Adrenal gland (tissue), 12 donors: Measurements from ENCODE around the gene ZNF670. TPM values are rescaled to one million over a fixed set of nuclear protein-coding genes. Genes with fewer than 3 reads are reported as not detected.
A peak's percentile ranks its signal among the peaks of the same experiment; 100 is the strongest.

Experiments
- DNase-seq, 7 donors: peaks; one replicate each; pipeline ENCODE4 v3.0.0-alpha.2; 2019 to 2020
- H3K27ac ChIP-seq, 5 donors: fragments of 200-600 bp; sonication (generic) in 4 of 5; 1 replicate in 3 of 5; 2 replicates in 2 of 5; pipeline versions ENCODE4 v1.5.1 to v1.8.0; 2016 to 2020; ENCODE audit warnings: mild to moderate bottlenecking in 1 of 5
- H3K27me3 ChIP-seq: fragments of 200-600 bp; 2 replicates; pipeline ENCODE4 v1.8.0; 2021
- H3K36me3 ChIP-seq, 2 donors: fragments of 200-600 bp; replicated peaks in 1 of 2; 1 replicate in 1 of 2; 2 replicates in 1 of 2; pipeline versions ENCODE4 v1.5.1 to v1.8.0; 2018 to 2022
- H3K4me1 ChIP-seq, 2 donors: fragments of 200-600 bp; replicated peaks in 1 of 2; 1 replicate in 1 of 2; 2 replicates in 1 of 2; pipeline versions ENCODE4 v1.5.1 to v1.8.0; 2018 to 2021
- H3K4me3 ChIP-seq, 4 donors: fragments of 200-600 bp; sonication (generic) in 3 of 4; one replicate each; pipeline ENCODE4 v1.5.1; 2016 to 2018
- H3K9me3 ChIP-seq, 3 donors: fragments of 200-600 bp; sonication (generic) in 1 of 3; replicated peaks in 1 of 3; 1 replicate in 2 of 3; 2 replicates in 1 of 3; pipeline versions ENCODE4 v1.5.1 to v1.8.0; 2016 to 2021
- POLR2A ChIP-seq, 2 donors: fragments of 450-650 bp; IDR thresholded peaks; one replicate each; pipeline ENCODE4 v1.6.1; 2017; ENCODE audit warnings: antibody characterized with exemption in 2 of 2, mild to moderate bottlenecking in 2 of 2, moderate library complexity in 1 of 2
- WGBS, 4 donors: extraction: QIAGEN DNeasy Blood & Tissue Kit in 2 of 4; methylation state at CpG; one replicate each; pipeline versions ENCODE4 v1.1.5 to v1.1.7; 2013 to 2017; 5-methylcytosine and 5-hydroxymethylcytosine counted together
- intact Hi-C, 2 donors: fragments of 100-400 bp; cut with DNase I; formaldehyde crosslinking; loops; one replicate each; pipeline versions ENCODE4 v1.14.1 to v1.15.0; 2022 to 2023
- polyA plus RNA-seq, 3 donors: library from polyadenylated mRNA; stranded (reverse); fragments of 200-250 nt in 2 of 3; fragments of 350-450 nt in 1 of 3; fragmentation: Illumina TruSeq in 1 of 3; extraction: RNeasy Lipid Tissue Mini Kit (QIAGEN cat#74804) in 1 of 3; gene quantifications; one replicate each; pipeline ENCODE4 v1.2.3, GENCODE V29; 2013 to 2014
- total RNA-seq, 9 donors: library from RNA; depleted of rRNA in 4 of 9; stranded (reverse); fragments of >200 nt in 4 of 9; fragments of 120-200 nt in 1 of 9; fragmentation: NEBNext Ultra II Directional in 1 of 9; extraction: Animal tissue kit (Norgen Biotek cat#: 25700) in 1 of 9; gene quantifications; one replicate each; pipeline versions ENCODE4 v1.1.0 to v1.2.4, GENCODE V29; 2013 to 2023
- TF ChIP-seq, protein P1 (sequence below), 6 experiments: fragments of 450-650 bp in 4 of 6; fragments of 200-600 bp in 2 of 6; sonication (generic) in 1 of 6; IDR thresholded peaks; 1 replicate in 5 of 6; 2 replicates in 1 of 6; pipeline versions ENCODE4 v1.5.1 to v1.8.0; 2016 to 2021; ENCODE audit warnings: antibody characterized with exemption in 6 of 6, mild to moderate bottlenecking in 2 of 6, moderate library complexity in 1 of 6
- donor health status: healthy with polysubstance abuse.
- donor health status: Bipolar disorder and iron deficiency.
- donor health status: DM: yes; HTN: yes; CAD: no.
- donor health status: DM: no; HTN: no; CAD: no.
- donor health status: DM: no; HTN: no; CAD: no.
- donor health status: DM: yes; HTN: yes; CAD: no.

Gene ZNF670
- total and polyA plus RNA-seq, 12 donors: 0.18 to 3.7 (median 2.0) TPM

DNA sequence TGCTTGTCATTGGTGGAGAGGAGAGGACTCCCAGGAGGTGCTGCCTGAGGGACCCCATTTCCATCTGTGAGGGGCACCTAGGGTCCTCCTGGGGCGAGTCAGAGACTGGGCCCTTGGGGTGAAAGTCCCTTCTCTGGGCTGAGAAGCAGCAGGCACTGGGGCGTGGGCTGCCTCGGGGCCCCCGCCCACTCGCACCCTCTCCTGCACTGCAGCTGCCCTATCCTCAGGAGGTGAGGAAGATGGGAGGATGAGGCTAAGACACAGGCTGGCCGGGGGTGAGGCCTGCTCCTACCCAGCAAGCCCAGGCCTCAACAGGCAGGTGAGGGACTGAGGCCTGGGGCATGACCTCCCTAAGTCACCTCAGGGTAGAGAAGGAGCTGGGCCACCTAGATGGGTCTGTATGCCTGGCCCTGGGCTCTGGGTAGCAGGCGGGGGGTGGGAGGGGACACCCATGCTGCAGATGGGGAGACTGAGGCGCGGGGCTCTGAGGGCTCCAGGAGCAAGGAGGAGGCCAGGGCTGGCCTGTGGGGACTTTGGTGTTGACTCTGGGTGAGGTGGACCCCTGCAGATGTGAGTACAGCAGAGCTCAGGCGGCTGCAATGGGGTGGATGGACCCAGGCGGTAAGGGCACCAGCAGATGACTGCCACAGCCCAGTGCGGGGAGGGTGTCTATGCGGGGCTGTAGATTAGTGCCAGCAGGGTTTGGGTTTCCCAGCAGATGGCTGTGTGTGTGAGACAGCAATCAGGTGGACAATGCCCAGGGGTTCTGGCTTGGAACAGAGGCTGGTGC is 35.9 kb upstream of the ZNF670 start:
- no peak overlapping the region for H3K4me3 ChIP-seq
- DNase-seq: no peak
- intact Hi-C loops: no loop called here
- no peaks in the 10 kb centered on the region for H3K36me3 ChIP-seq
- no peaks in the 10 kb centered on the region for H3K9me3 ChIP-seq
- H3K4me1 ChIP-seq: peaks cover 6 to 10% of the 10 kb centered on the region in 2 donors
- H3K27ac ChIP-seq: no peak overlapping the region
- TF ChIP-seq, protein P1, sequence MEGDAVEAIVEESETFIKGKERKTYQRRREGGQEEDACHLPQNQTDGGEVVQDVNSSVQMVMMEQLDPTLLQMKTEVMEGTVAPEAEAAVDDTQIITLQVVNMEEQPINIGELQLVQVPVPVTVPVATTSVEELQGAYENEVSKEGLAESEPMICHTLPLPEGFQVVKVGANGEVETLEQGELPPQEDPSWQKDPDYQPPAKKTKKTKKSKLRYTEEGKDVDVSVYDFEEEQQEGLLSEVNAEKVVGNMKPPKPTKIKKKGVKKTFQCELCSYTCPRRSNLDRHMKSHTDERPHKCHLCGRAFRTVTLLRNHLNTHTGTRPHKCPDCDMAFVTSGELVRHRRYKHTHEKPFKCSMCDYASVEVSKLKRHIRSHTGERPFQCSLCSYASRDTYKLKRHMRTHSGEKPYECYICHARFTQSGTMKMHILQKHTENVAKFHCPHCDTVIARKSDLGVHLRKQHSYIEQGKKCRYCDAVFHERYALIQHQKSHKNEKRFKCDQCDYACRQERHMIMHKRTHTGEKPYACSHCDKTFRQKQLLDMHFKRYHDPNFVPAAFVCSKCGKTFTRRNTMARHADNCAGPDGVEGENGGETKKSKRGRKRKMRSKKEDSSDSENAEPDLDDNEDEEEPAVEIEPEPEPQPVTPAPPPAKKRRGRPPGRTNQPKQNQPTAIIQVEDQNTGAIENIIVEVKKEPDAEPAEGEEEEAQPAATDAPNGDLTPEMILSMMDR (IDR thresholded peaks at IDR 0.05): no peak
- no peak for TF ChIP-seq POLR2A (IDR thresholded peaks at IDR 0.05)
- no peaks in the 10 kb centered on the region for H3K27me3 ChIP-seq
- 83 to 91% (median 89%) methylated on average over 6 to 13 of the region's 13 CpGs for WGBS, 4 donors

DNA sequence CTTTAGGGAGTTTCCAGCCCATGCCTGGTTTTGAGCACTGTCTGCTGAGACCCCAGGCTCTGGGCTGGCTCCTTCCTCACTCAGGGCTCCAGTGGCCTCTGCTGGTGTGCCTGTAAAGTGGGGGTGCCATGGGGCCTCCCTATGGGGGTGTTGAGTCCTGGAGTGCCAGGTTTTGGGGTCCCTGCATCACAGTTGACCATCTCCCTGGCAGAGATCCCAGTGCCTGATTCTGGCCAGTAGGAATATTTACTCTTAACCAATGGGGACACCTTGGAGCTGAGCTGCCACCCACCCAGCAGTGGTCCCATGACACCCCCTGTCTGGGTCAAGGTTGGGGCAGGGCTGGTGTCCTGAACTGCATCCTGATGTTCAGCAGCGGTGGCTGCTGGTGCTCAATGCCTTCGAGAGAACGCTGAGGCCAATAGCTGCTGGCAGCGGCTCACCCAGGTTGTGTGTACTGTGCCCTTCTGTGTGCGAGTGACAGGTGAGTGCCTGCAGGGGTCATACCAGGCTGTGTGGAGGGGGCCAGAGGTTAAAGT is 35.2 kb upstream of the ZNF670 start:
- WGBS, 4 donors: 82 to 97% (median 92%) methylated on average over 5 of the region's 5 CpGs
- TF ChIP-seq, protein P1 (IDR thresholded peaks at IDR 0.05): no peak
- no peak for TF ChIP-seq POLR2A (IDR thresholded peaks at IDR 0.05)
- H3K4me3 ChIP-seq: no peak overlapping the region
- H3K27me3 ChIP-seq: no peaks in the 10 kb centered on the region
- DNase-seq: no peak
- H3K36me3 ChIP-seq: no peaks in the 10 kb centered on the region
- intact Hi-C loops: no loop called here
- no peaks in the 10 kb centered on the region for H3K9me3 ChIP-seq
- peaks cover 6 to 10% of the 10 kb centered on the region in 2 donors for H3K4me1 ChIP-seq
- H3K27ac ChIP-seq: no peak overlapping the region

DNA sequence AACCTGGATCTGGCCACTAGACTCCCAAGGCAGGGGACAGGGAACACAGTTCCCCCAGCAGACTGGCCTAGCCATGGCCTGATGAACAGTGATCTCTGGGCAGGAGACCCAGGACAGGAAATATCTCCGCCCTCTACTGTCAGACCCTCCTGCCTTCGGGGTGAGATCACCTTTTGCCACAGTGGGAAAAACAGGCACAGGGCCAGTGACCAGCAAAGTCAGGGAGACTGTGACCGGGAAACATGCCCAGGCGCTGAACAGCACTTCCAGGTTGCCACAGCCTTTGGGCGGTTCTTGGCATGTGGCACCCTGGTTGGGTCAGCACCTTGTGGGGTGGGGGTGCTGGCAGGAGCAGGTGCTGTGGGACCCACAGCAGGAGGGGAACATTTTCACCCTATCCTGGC is 34.5 kb upstream of the ZNF670 start:
- DNase-seq: no peak
- TF ChIP-seq POLR2A (IDR thresholded peaks at IDR 0.05): no peak
- TF ChIP-seq, protein P1 (IDR thresholded peaks at IDR 0.05): no peak
- Histone ChIP-seq H3K27me3 (no peaks in the 10 kb centered on the region), H3K27ac (no peak overlapping the region), H3K4me3 (no peak overlapping the region), H3K4me1 (peaks cover 6 to 10% of the 10 kb centered on the region in 2 donors), H3K36me3 (no peaks in the 10 kb centered on the region), H3K9me3 (no peaks in the 10 kb centered on the region)
- 81 to 92% (median 90%) methylated on average over 5 of the region's 5 CpGs; no CpG with 5 or more reads in 1 of the 4 donors for WGBS, 4 donors
- intact Hi-C loops: no loop called here

DNA sequence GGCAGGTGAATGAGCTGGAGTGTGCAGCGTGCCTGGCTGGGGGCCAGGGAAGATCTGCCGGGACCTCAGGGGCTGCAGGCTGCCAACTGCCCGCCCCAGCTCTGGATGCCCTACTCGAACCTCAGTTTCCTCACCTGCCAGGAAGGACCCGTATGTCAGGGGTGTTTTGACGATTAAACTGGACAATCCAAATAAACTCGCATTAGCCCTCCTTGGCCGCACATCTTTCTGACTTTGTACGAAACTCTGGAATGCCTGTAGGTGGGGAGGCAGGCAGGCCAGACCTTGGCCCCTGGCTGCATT is 33.8 kb upstream of the ZNF670 start:
- Histone ChIP-seq H3K9me3 (no peaks in the 10 kb centered on the region), H3K4me1 (peaks cover 6 to 10% of the 10 kb centered on the region in 2 donors), H3K36me3 (no peaks in the 10 kb centered on the region), H3K27me3 (no peaks in the 10 kb centered on the region), H3K27ac (peak overlapping the region in 1 of 5 donors; percentile 77), H3K4me3 (peak overlapping the region in 1 of 4 donors; percentile 83)
- intact Hi-C loops: no loop called here
- peak in 1 of 7 donors; percentile 23 for DNase-seq
- TF ChIP-seq POLR2A (IDR thresholded peaks at IDR 0.05): no peak
- TF ChIP-seq, protein P1 (IDR thresholded peaks at IDR 0.05): no peak
- 52 to 65% (median 55%) methylated on average over 8 to 9 of the region's 9 CpGs for WGBS, 4 donors
